Measurements from ENCODE around the gene MAP2K6. TPM values are rescaled to one million over a fixed set of nuclear protein-coding genes. Genes with fewer than 3 reads are reported as not detected.

Gene MAP2K6
- polyA plus RNA-seq, 1 experiment: 1.2 TPM

- Histone ChIP-seq H3K27me3 (ENCODE audit: control insufficient read depth, insufficient read depth, low read length) (no peaks in the 10 kb centered on the region), H3K36me3 (ENCODE audit: control insufficient read depth, insufficient read depth, low read length) (no peaks in the 10 kb centered on the region), H3K4me3 (ENCODE audit: low read depth, low read length) (no peak overlapping the region)
- CTCF ChIA-PET: interaction anchor here (0.6 to 10.0 kb wide), 7 partner anchors 10 to 1012 kb away, joined by 3 to 67 read pairs (median 3); no protein-coding TSS in a partner anchor
- DNase-seq (ENCODE audit: low read depth): peak; percentile 27
- POLR2A ChIA-PET: no interaction called here
- no peak for TF ChIP-seq CTCF (IDR thresholded peaks at IDR 0.05; ENCODE audit: insufficient read depth, low read depth, low read length)
Observed at GRCh38 chr17:69539781-69540319, 125.4 kb downstream of the MAP2K6 start.

- TF ChIP-seq CTCF (IDR thresholded peaks at IDR 0.05; ENCODE audit: insufficient read depth, low read depth, low read length): no peak
- POLR2A ChIA-PET: no interaction called here
- CTCF ChIA-PET: interaction anchor here (1.1 to 10.0 kb wide), 6 partner anchors 10 to 1012 kb away, joined by 3 to 67 read pairs (median 4); no protein-coding TSS in a partner anchor
- DNase-seq (ENCODE audit: low read depth): no peak
- Histone ChIP-seq H3K4me3 (ENCODE audit: low read depth, low read length) (no peak overlapping the region), H3K36me3 (ENCODE audit: control insufficient read depth, insufficient read depth, low read length) (no peaks in the 10 kb centered on the region), H3K27me3 (ENCODE audit: control insufficient read depth, insufficient read depth, low read length) (no peaks in the 10 kb centered on the region)
Observed at GRCh38 chr17:69540356-69540755, 125.9 kb downstream of the MAP2K6 start.

GRCh38 chr17:69547230-69547629 is 132.7 kb downstream of the MAP2K6 start:
- DNase-seq (ENCODE audit: low read depth): no peak
- no peaks in the 10 kb centered on the region for H3K27me3 ChIP-seq (ENCODE audit: control insufficient read depth, insufficient read depth, low read length)
- H3K36me3 ChIP-seq (ENCODE audit: control insufficient read depth, insufficient read depth, low read length): no peaks in the 10 kb centered on the region
- POLR2A ChIA-PET: no interaction called here
- CTCF ChIA-PET: interaction anchor here (0.7 kb wide), 1 partner anchor 22 kb away, joined by 3 read pairs; no protein-coding TSS in a partner anchor
- TF ChIP-seq CTCF (IDR thresholded peaks at IDR 0.05; ENCODE audit: insufficient read depth, low read depth, low read length): no peak
- no peak overlapping the region for H3K4me3 ChIP-seq (ENCODE audit: low read depth, low read length)

GRCh38 chr17:69547947-69548346 is 133.4 kb downstream of the MAP2K6 start:
- CTCF ChIA-PET: no interaction called here
- TF ChIP-seq CTCF (IDR thresholded peaks at IDR 0.05; ENCODE audit: insufficient read depth, low read depth, low read length): no peak
- Histone ChIP-seq H3K27me3 (ENCODE audit: control insufficient read depth, insufficient read depth, low read length) (no peaks in the 10 kb centered on the region), H3K36me3 (ENCODE audit: control insufficient read depth, insufficient read depth, low read length) (no peaks in the 10 kb centered on the region), H3K4me3 (ENCODE audit: low read depth, low read length) (no peak overlapping the region)
- POLR2A ChIA-PET: no interaction called here
- no peak for DNase-seq (ENCODE audit: low read depth)

- no peak overlapping the region for H3K4me3 ChIP-seq (ENCODE audit: low read depth, low read length)
- TF ChIP-seq CTCF (IDR thresholded peaks at IDR 0.05; ENCODE audit: insufficient read depth, low read depth, low read length): no peak
- no peaks in the 10 kb centered on the region for H3K27me3 ChIP-seq (ENCODE audit: control insufficient read depth, insufficient read depth, low read length)
- ChIA-PET CTCF (interaction anchor here (0.7 to 1.2 kb wide), 4 partner anchors 10 to 25 kb away, joined by 3 to 5 read pairs (median 3); no protein-coding TSS in a partner anchor), POLR2A (no interaction called here)
- no peak for DNase-seq (ENCODE audit: low read depth)
- H3K36me3 ChIP-seq (ENCODE audit: control insufficient read depth, insufficient read depth, low read length): no peaks in the 10 kb centered on the region
Observed at GRCh38 chr17:69551212-69552010, 136.9 kb downstream of the MAP2K6 start.
